ENCODE data around the gene CRHR2. TPM values are rescaled to one million over a fixed set of nuclear protein-coding genes. Genes with fewer than 3 reads are reported as not detected.

CRHR2 gene
- total and polyA plus RNA-seq, 2 experiments from 2014 or later = 0.14 to 1.4 TPM

GRCh38 chr7:30694774-30695721, 12.8 kb upstream of the CRHR2 start:
- no peaks in the 10 kb centered on the region for H3K36me3 Mint-ChIP-seq (ENCODE audit: low read depth)
- no peaks in the 10 kb centered on the region for H3K79me2 ChIP-seq (replicated peaks; ENCODE audit: insufficient read depth)
- no peak overlapping the region for H2AFZ ChIP-seq
- no peaks in the 10 kb centered on the region for H3K36me3 ChIP-seq (ENCODE audit: insufficient read depth)
- no peak for TF ChIP-seq CREB1 (CRISPR knock-in tag; IDR thresholded peaks at IDR 0.05; ENCODE audit: low read depth)
- TF ChIP-seq, protein P1, sequence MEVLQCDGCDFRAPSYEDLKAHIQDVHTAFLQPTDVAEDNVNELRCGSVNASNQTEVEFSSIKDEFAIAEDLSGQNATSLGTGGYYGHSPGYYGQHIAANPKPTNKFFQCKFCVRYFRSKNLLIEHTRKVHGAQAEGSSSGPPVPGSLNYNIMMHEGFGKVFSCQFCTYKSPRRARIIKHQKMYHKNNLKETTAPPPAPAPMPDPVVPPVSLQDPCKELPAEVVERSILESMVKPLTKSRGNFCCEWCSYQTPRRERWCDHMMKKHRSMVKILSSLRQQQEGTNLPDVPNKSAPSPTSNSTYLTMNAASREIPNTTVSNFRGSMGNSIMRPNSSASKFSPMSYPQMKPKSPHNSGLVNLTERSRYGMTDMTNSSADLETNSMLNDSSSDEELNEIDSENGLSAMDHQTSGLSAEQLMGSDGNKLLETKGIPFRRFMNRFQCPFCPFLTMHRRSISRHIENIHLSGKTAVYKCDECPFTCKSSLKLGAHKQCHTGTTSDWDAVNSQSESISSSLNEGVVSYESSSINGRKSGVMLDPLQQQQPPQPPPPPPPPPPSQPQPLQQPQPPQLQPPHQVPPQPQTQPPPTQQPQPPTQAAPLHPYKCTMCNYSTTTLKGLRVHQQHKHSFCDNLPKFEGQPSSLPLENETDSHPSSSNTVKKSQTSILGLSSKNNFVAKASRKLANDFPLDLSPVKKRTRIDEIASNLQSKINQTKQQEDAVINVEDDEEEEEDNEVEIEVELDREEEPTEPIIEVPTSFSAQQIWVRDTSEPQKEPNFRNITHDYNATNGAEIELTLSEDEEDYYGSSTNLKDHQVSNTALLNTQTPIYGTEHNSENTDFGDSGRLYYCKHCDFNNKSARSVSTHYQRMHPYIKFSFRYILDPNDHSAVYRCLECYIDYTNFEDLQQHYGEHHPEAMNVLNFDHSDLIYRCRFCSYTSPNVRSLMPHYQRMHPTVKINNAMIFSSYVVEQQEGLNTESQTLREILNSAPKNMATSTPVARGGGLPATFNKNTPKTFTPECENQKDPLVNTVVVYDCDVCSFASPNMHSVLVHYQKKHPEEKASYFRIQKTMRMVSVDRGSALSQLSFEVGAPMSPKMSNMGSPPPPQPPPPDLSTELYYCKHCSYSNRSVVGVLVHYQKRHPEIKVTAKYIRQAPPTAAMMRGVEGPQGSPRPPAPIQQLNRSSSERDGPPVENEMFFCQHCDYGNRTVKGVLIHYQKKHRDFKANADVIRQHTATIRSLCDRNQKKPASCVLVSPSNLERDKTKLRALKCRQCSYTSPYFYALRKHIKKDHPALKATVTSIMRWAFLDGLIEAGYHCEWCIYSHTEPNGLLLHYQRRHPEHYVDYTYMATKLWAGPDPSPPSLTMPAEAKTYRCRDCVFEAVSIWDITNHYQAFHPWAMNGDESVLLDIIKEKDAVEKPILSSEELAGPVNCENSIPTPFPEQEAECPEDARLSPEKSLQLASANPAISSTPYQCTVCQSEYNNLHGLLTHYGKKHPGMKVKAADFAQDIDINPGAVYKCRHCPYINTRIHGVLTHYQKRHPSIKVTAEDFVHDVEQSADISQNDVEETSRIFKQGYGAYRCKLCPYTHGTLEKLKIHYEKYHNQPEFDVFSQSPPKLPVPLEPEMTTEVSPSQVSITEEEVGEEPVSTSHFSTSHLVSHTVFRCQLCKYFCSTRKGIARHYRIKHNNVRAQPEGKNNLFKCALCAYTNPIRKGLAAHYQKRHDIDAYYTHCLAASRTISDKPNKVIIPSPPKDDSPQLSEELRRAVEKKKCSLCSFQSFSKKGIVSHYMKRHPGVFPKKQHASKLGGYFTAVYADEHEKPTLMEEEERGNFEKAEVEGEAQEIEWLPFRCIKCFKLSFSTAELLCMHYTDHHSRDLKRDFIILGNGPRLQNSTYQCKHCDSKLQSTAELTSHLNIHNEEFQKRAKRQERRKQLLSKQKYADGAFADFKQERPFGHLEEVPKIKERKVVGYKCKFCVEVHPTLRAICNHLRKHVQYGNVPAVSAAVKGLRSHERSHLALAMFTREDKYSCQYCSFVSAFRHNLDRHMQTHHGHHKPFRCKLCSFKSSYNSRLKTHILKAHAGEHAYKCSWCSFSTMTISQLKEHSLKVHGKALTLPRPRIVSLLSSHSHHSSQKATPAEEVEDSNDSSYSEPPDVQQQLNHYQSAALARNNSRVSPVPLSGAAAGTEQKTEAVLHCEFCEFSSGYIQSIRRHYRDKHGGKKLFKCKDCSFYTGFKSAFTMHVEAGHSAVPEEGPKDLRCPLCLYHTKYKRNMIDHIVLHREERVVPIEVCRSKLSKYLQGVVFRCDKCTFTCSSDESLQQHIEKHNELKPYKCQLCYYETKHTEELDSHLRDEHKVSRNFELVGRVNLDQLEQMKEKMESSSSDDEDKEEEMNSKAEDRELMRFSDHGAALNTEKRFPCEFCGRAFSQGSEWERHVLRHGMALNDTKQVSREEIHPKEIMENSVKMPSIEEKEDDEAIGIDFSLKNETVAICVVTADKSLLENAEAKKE (CRISPR knock-in tag; IDR thresholded peaks at IDR 0.05) = no peak
- H3K27ac Mint-ChIP-seq = no peak overlapping the region
- H3K4me3 ChIP-seq = no peak overlapping the region
- peaks cover 19% of the 10 kb centered on the region for H3K27me3 Mint-ChIP-seq (ENCODE audit: insufficient read depth, low read depth, poor library complexity)
- H3K4me2 ChIP-seq = no peak overlapping the region
- H3F3A ChIP-seq (replicated peaks; ENCODE audit: low read depth) = no peaks in the 10 kb centered on the region
- H3K4me1 ChIP-seq (ENCODE audit: insufficient read depth) = peaks cover 4% of the 10 kb centered on the region
- no peak for DNase-seq (ENCODE audit: low spot score)
- H3K9me2 ChIP-seq (ENCODE audit: insufficient read depth) = no peaks in the 10 kb centered on the region
- ATAC-seq = peak; percentile 18
- H4K20me1 ChIP-seq (replicated peaks; ENCODE audit: insufficient read depth) = no peaks in the 10 kb centered on the region
- H3K27ac ChIP-seq (ENCODE audit: low read depth) = no peak overlapping the region
- no peaks in the 10 kb centered on the region for H3K27me3 ChIP-seq (ENCODE audit: insufficient read depth)
- peaks cover 20% of the 10 kb centered on the region for H3K4me1 Mint-ChIP-seq
- no peaks in the 10 kb centered on the region for H3K9me3 Mint-ChIP-seq
- no peak overlapping the region for H3K4me3 Mint-ChIP-seq

DNA sequence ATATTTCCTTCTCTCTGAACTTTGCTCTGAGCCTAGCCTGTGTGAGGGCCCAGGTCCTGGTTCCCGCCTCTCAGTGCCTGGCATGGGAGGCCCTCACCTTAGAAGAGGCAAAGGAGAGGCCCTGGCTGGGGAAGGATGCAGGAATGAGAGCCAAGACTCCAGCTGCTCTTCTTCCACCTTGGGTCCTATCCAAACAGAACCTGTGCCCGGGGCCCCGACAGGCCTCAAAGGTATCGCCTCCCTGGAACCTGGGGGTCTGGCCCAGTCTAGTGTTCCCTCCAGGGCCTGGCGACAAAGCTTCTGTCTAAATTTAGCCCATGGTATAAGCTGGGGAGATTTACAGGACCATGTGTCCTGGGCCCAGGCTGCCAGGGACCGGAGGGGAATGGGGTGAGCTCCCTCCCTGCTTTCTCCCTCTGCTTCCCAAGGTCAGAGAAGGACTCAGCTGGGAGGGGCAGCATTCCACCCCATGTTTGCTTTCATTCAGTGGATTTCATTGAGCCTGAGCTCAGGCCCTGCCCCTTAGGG, 12.0 kb upstream of the CRHR2 start:
- no peak overlapping the region for H2AFZ ChIP-seq
- no peaks in the 10 kb centered on the region for H3K79me2 ChIP-seq (replicated peaks; ENCODE audit: insufficient read depth)
- ATAC-seq (peak; percentile 57), DNase-seq (ENCODE audit: low spot score) (no peak)
- Mint-ChIP-seq H3K36me3 (ENCODE audit: low read depth) (no peaks in the 10 kb centered on the region), H3K27me3 (ENCODE audit: insufficient read depth, low read depth, poor library complexity) (peaks cover 19% of the 10 kb centered on the region), H3K4me1 (peaks cover 16% of the 10 kb centered on the region), H3K4me3 (no peak overlapping the region), H3K9me3 (no peaks in the 10 kb centered on the region), H3K27ac (no peak overlapping the region)
- H3K36me3 ChIP-seq (ENCODE audit: insufficient read depth) = no peaks in the 10 kb centered on the region
- H3F3A ChIP-seq (replicated peaks; ENCODE audit: low read depth) = no peaks in the 10 kb centered on the region
- H4K20me1 ChIP-seq (replicated peaks; ENCODE audit: insufficient read depth) = no peaks in the 10 kb centered on the region; the same call in 1 of the 2 replicates
- no peak overlapping the region for H3K4me2 ChIP-seq
- no peak overlapping the region for H3K27ac ChIP-seq (ENCODE audit: low read depth)
- peaks cover 4% of the 10 kb centered on the region; the same call in 1 of the 2 replicates for H3K4me1 ChIP-seq (ENCODE audit: insufficient read depth)
- no peaks in the 10 kb centered on the region for H3K9me2 ChIP-seq (ENCODE audit: insufficient read depth)
- H3K27me3 ChIP-seq (ENCODE audit: insufficient read depth) = no peaks in the 10 kb centered on the region
- no peak overlapping the region for H3K4me3 ChIP-seq
- TF ChIP-seq ZNF331 (CRISPR knock-in tag; IDR thresholded peaks at IDR 0.05; ENCODE audit: low read depth) (no peak), EZH2 (IDR thresholded peaks at IDR 0.05; ENCODE audit: low read depth, unreplicated experiment) (no peak), STAT1 (IDR thresholded peaks at IDR 0.05; ENCODE audit: unreplicated experiment) (no peak)

Measured in GM23338 (cell line).